HG03280 (cell line): ENCODE results near the gene SIN3A.
"Not testable (repeated sequence)": the region's sequence is repeated elsewhere in the genome, so short reads cannot be mapped to it uniquely, and the experiment has no call there.

Experiments
- ATAC-seq: cut with Tn5 transposase; IDR thresholded peaks from one replicate; pipeline ENCODE4 v1.9.1; 2021; ENCODE audit warnings: mild to moderate bottlenecking, moderate library complexity; ENCODE audit not compliant: unreplicated experiment

The SIN3A gene

GRCh38 chr15:75451674-75452363 lies at the start of gene SIN3A:
Gene SIN3A (minus strand): TSS chr15:75451690. CDS start chr15:75430375, 21,315 bp downstream.
- ATAC-seq: peak; percentile 41

- no peak for ATAC-seq
Observed at GRCh38 chr15:75493732-75494131, 42.2 kb upstream of the SIN3A start.

GRCh38 chr15:75483961-75484360 lies 32.5 kb upstream of the SIN3A start:
- no peak for ATAC-seq

- ATAC-seq: not testable (repeated sequence)
Observed at GRCh38 chr15:75483556-75483955, 32.1 kb upstream of the SIN3A start.

GRCh38 chr15:75483106-75483505 lies 31.6 kb upstream of the SIN3A start:
- no peak for ATAC-seq

DNA sequence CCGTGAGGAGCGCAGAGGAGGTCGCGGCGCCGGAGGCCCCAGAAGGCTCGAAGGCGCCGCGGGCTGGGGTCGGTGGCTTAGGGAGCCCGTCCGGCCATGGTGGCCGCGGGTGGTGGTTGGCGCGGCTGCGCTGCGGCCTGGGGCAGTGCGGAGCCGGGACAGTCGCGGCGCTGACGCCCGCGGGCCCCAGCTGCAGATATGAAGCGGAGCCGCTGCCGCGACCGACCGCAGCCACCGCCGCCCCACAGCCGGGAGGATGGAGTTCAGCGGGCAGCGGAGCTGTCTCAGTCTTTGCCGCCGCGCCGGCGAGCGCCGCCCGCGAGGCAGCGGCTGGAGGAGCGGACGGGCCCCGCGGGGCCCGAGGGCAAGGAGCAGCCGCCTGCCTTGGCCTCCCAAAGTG lies 29.0 kb upstream of the SIN3A start:
- ATAC-seq: not testable (repeated sequence)

DNA sequence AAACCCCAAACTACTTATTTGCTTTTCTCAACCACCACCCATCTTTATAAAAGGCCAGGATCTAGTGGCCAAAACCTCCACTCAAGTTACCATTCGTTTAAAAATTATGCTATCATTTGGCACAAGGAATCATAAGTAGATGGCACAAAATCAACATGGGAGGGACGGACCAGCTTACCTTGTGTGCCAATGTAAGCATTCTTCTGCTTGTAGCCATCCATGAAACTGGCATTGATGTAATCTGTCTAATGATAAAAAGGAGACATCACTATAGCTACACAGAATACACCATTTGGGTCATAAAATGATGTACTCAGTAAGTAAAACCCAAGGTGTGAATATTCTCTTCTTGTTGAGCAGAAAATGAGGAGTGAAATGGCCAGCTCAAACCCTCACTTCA lies 28.2 kb upstream of the SIN3A start:
- ATAC-seq: no peak

GRCh38 chr15:75477094-75477493 lies 25.6 kb upstream of the SIN3A start:
- not testable (repeated sequence) for ATAC-seq

DNA sequence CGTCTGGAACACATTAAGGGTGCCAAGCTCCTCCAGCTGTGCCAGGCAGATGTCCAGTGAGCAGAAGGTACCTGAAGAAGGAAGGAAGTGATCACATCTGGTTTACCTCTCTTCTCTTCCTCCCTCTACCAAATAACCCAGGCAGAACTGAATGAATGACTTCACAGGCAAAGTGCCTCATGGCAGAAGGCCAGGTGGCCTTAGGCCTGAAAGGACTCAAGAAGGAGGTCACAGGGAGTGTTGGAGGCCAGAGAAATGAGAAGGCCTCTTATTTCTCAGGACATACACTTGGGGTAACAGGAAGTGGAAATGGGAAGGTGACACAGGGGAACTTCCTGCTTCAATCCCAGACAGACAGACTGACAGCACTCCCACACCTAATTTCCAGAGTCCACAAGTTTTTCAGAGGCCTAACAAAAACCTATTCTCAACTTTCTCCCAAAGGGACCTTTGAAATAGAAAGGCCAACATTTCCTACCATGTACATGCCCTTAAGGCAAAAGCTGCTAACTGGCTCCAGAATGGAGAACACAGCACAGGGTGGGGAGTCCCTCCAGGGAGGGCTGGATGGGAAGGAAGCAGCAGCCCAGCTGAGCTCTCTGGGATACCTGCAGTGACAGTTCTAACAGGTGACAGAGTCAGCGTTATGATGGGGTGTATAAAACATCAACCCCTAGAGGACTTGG lies 17.6 kb upstream of the SIN3A start:
- no peak for ATAC-seq

DNA sequence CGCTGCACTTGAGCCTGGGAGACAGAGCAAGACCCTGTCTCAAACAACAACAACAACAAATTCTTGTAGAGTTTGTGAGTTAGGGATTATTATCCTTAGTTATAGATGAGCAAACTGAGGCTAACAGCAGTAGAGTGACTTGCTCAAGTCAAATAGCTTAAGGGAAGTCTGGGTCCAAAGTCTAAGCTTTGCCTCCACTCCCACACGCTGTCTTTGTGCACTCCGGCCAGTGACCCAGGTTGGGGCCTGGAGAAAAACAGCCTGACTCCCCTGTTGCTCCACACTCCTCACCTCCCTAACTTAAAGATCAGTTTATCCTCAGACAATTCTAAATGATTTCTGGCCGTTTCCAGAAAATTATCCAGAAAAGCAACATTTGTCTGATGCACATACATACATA lies 9.2 kb upstream of the SIN3A start:
- ATAC-seq: no peak

GRCh38 chr15:75459581-75459980 lies 8.1 kb upstream of the SIN3A start:
- ATAC-seq: no peak

- no peak for ATAC-seq
Observed at GRCh38 chr15:75456710-75457109, 5.2 kb upstream of the SIN3A start.

DNA sequence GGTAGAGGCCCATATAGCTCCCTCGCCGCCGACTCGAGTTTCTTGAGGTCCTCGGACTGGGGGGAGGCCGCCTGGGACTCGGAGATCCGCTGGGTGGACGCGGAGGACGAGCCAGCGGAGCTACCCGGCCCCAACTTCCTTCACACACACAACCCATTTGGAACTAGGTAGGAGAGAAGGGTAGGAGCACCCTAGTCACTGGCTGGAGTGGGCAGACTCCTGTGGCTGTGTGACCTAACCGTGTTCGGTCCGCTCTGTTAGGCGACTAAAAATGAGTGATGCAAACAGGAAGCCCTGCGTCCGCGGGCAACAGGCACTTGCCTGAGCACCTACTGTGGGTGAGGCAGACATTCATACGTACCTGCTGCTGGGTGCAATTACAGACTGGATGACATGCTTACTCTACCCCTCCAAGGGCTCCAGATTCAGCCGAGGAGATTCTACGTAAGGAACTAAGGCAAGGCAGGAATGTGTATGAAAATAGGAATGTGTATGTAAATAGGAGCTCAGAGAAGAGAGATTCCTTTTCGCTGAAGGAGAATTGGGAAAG lies 4.6 kb upstream of the SIN3A start:
- ATAC-seq: no peak

- peak; percentile 14 for ATAC-seq
Observed at GRCh38 chr15:75455424-75455981, 4.0 kb upstream of the SIN3A start.

DNA sequence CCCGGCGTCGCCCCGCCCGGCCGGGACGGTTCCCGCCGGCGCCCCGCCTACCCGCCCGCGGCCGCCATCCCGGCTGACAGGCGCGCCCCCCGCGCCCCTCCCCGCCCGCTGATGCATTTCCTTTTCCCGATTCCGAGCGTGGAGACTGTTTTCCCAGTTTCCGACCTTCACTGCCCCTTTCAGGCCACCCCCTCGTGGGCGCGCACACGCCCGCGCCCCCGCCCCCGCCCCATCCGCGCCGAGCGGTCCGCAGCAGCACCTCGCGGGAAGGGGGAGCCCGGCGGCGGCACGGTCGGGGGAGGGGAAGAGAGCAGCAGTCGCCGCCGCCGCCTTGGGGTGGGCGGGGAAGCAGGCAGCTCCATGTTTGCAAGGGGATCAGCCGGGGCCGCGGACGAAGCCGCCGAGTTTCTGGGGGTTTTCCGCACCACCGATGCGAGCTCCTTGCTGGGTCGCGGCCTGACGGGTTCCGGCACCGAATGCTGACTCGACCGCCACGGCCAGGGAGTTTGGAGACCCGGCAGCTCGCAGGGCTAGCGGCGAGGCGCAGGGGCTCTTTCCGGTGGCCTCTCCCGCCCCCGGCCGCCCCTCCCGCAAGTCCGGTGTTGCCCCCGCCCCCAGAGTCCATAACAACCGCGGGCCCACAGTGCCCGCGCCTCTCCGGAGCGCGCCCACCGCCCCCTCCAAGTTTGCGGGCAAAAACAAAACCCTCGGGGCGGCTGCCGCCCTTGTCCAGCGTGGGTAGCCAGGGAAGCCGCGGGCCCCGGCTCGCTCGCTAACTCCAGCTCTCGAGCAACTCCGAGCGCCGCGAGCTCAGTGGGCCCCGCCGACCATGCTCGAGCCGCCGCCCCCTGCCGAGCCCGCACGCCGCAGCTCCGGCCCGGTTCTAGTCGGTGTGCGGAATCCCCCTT lies 3.2 kb upstream of the SIN3A start:
- no peak for ATAC-seq

DNA sequence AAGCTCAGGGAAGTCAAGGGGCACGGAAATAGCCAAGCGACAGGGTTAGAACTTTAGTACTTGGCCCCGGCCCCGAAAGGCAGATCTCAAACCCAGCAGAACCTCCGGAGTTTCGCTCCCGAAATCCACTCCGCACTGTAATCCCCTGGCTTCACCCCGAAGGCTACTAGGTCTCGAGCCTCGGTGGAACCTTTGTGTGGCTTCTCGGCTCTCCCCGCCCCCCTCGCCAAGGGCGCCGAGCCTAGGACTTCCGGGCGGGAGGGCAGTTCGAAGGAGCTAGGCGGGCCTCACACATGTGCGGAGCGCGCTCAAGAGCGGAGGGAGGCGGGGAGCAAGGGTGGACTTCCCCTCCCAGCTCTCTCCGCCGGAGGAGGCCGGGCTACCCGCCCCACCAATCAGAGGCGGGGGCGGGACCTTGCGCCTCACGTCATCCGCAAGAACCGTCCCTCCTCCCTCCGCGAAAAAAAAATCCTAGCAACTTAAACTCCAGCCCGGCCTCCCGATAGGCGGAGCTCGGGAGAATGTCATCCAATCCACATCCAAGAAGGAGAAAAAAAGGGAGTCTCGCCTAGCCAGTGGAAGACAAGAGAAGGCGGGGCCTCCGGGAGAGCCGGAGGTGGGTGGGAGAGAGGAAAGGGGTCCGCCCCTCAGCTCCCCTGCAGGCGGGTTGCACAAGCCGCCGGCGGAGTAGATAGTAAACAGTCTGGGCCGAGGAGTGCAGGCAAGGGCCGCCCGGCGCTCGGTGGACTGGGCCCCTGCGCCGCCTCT lies 2.4 kb upstream of the SIN3A start:
- ATAC-seq: peak; percentile 36

GRCh38 chr15:75452865-75453702 lies 1.6 kb upstream of the SIN3A start:
- no peak for ATAC-seq

- no peak for ATAC-seq
Observed at GRCh38 chr15:75452364-75452864, 924 bp upstream of the SIN3A start.

DNA sequence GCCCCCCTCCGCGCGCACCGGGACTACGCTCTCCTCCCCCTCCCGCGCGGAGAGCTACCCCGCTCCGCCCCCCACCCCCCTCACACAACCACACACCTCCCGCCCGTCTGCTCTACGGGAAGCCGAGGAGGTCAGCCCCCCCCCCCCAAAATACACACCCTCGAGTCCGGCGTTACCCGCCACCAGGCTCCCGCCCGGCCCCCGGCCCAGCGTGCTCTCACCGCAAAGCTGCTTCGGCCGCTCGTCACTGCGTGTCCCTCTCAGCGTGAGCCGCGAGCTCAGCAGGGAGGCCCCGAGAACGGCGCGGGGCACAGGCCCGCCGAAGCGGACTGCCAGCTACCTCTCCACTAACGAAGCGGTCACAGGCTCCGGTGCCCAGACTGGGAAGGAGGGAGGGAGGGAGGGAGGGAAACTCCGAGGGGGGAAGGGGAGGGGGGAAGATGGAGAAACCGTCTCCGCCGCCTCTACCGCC lies 252 bp downstream of the SIN3A start:
- ATAC-seq: no peak
